GM19035 (cell line): ENCODE results near the gene UBL4B.

Experiments
- ATAC-seq: cut with Tn5 transposase; IDR thresholded peaks from one replicate; pipeline ENCODE4 v1.9.1; 2021; ENCODE audit not compliant: unreplicated experiment

UBL4B gene

GRCh38 chr1:110151175-110151669, 39.0 kb downstream of the UBL4B start:
- no peak for ATAC-seq

- ATAC-seq, result no peak
These were observed 40.0 kb downstream of the UBL4B start for GRCh38 chr1:110152133-110152785.

GRCh38 chr1:110153407-110153950, 41.2 kb downstream of the UBL4B start:
- ATAC-seq, result no peak

- ATAC-seq, result no peak
These were observed 43.8 kb downstream of the UBL4B start for GRCh38 chr1:110155878-110156522.

- no peak for ATAC-seq
These were observed 46.0 kb downstream of the UBL4B start for GRCh38 chr1:110158261-110158660.

GRCh38 chr1:110159168-110159567, 46.9 kb downstream of the UBL4B start:
- no peak for ATAC-seq

GRCh38 chr1:110160538-110161100, 48.4 kb downstream of the UBL4B start:
- ATAC-seq, result no peak

- ATAC-seq, result no peak
These were observed 48.9 kb downstream of the UBL4B start for GRCh38 chr1:110161165-110161564.

GRCh38 chr1:110161849-110162248, 49.6 kb downstream of the UBL4B start:
- ATAC-seq, result no peak
